H9 (cell line): ENCODE results near the gene IFIT1B. TPM values are rescaled to one million over a fixed set of nuclear protein-coding genes. Genes with fewer than 3 reads are reported as not detected.

Source experiments
- DNase-seq: peaks from one replicate; pipeline ENCODE4 v3.0.0-alpha.2; 2017
- H2AFZ ChIP-seq: one replicate; pipeline ENCODE4 v1.6.1; 2013; ENCODE audit warnings: mild to moderate bottlenecking, low read length, control low read depth, moderate library complexity
- H2AK5ac ChIP-seq: 2 replicates; pipeline ENCODE4 v1.6.1; 2013; ENCODE audit warnings: low read length, control low read depth, mixed read lengths; ENCODE audit not compliant: insufficient read length
- H2BK120ac ChIP-seq: one replicate; pipeline ENCODE4 v1.6.1; 2013; ENCODE audit warnings: low read depth, mild to moderate bottlenecking, low read length, control low read depth, inconsistent platforms; ENCODE audit not compliant: poor library complexity, severe bottlenecking
- H2BK12ac ChIP-seq: 2 replicates; pipeline ENCODE4 v1.6.1; 2013; ENCODE audit warnings: low read length, control low read depth, mixed read lengths, low read depth; ENCODE audit not compliant: insufficient read length
- H2BK15ac ChIP-seq: 2 replicates; pipeline ENCODE4 v1.6.1; 2013; ENCODE audit warnings: low read depth, low read length, control low read depth
- H2BK20ac ChIP-seq: one replicate; pipeline ENCODE4 v1.6.1; 2013; ENCODE audit warnings: low read depth, mild to moderate bottlenecking, low read length, control low read depth, inconsistent platforms; ENCODE audit not compliant: poor library complexity, severe bottlenecking
- H2BK5ac ChIP-seq: 2 replicates; pipeline ENCODE4 v1.6.1; 2013; ENCODE audit warnings: low read length, control low read depth, mixed read lengths; ENCODE audit not compliant: insufficient read length
- H3K14ac ChIP-seq: 2 replicates; pipeline ENCODE4 v1.6.1; 2013; ENCODE audit warnings: low read length, control low read depth; ENCODE audit not compliant: insufficient read depth
- H3K18ac ChIP-seq: 2 replicates; pipeline ENCODE4 v1.6.1; 2013; ENCODE audit warnings: low read depth, mild to moderate bottlenecking, mixed read lengths, low read length, control low read depth; ENCODE audit not compliant: insufficient read length
- H3K23ac ChIP-seq: 2 replicates; pipeline ENCODE4 v1.6.1; 2013; ENCODE audit warnings: low read length, control low read depth, mixed read lengths, low read depth; ENCODE audit not compliant: insufficient read length
- H3K23me2 ChIP-seq: 2 replicates; pipeline ENCODE4 v1.6.1; 2013; ENCODE audit warnings: low read depth, mild to moderate bottlenecking, mixed read lengths, low read length, control low read depth; ENCODE audit not compliant: insufficient read length, poor library complexity, severe bottlenecking
- H3K27ac ChIP-seq: 2 replicates; pipeline ENCODE4 v1.5.1; 2013; ENCODE audit warnings: low read length, control low read depth, mixed read lengths, low read depth; ENCODE audit not compliant: insufficient read length
- H3K27me3 ChIP-seq: 2 replicates; pipeline ENCODE4 v1.6.1; 2013; ENCODE audit warnings: low read length, control low read depth, inconsistent platforms; ENCODE audit not compliant: insufficient read depth
- H3K4ac ChIP-seq: 2 replicates; pipeline ENCODE4 v1.6.1; 2013; ENCODE audit warnings: low read depth, mild to moderate bottlenecking, control low read depth, inconsistent platforms, low read length, moderate library complexity
- H3K4me1 ChIP-seq: 2 replicates; pipeline ENCODE4 v1.6.1; 2013; ENCODE audit warnings: low read length, control low read depth, inconsistent platforms; ENCODE audit not compliant: insufficient read depth
- H3K4me2 ChIP-seq: 2 replicates; pipeline ENCODE4 v1.6.1; 2013; ENCODE audit warnings: low read length, control low read depth, mixed read lengths; ENCODE audit not compliant: insufficient read length, insufficient read depth
- H3K56ac ChIP-seq: 2 replicates; pipeline ENCODE4 v1.6.1; 2013; ENCODE audit warnings: low read depth, mild to moderate bottlenecking, mixed read lengths, low read length, control low read depth; ENCODE audit not compliant: insufficient read length
- H3K79me1 ChIP-seq: 2 replicates; pipeline ENCODE4 v1.6.1; 2013; ENCODE audit warnings: low read depth, mild to moderate bottlenecking, moderate library complexity, low read length, control low read depth, inconsistent platforms; ENCODE audit not compliant: insufficient read depth, poor library complexity, severe bottlenecking
- H3K79me2 ChIP-seq: 2 replicates; pipeline ENCODE4 v1.6.1; 2013; ENCODE audit warnings: low read length, control low read depth, inconsistent platforms; ENCODE audit not compliant: insufficient read depth
- H3K9ac ChIP-seq: 2 replicates; pipeline ENCODE4 v1.6.1; 2013; ENCODE audit warnings: low read length, control low read depth, mixed read lengths; ENCODE audit not compliant: insufficient read length; ENCODE audit errors: extremely low read depth
- H3K9me3 ChIP-seq: one replicate; pipeline ENCODE4 v1.6.1; 2013; ENCODE audit warnings: low read depth, low read length, inconsistent platforms; ENCODE audit not compliant: control insufficient read depth
- H3T11ph ChIP-seq: one replicate; pipeline ENCODE4 v1.6.1; 2013; ENCODE audit warnings: mild to moderate bottlenecking, low read length, control low read depth, inconsistent platforms
- H4K20me1 ChIP-seq: one replicate; pipeline ENCODE4 v1.6.1; 2013; ENCODE audit not compliant: control insufficient read depth, insufficient read length, insufficient read depth
- H4K5ac ChIP-seq: 2 replicates; pipeline ENCODE4 v1.6.1; 2013; ENCODE audit warnings: low read depth, mild to moderate bottlenecking, mixed read lengths, low read length, control low read depth; ENCODE audit not compliant: insufficient read length
- H4K8ac ChIP-seq: replicated peaks from 2 replicates; pipeline ENCODE4 v1.6.1; 2013; ENCODE audit warnings: low read length, control low read depth, mixed read lengths, low read depth; ENCODE audit not compliant: insufficient read length
- H4K91ac ChIP-seq: 2 replicates; pipeline ENCODE4 v1.6.1; 2013; ENCODE audit warnings: low read depth, mild to moderate bottlenecking, moderate library complexity, mixed read lengths, low read length, control low read depth; ENCODE audit not compliant: insufficient read length
- H3K27ac Mint-ChIP-seq, 3 experiments: 2 replicates in 2 of 3; 3 replicates in 1 of 3; pipeline ENCODE4 v1.8.0; 2020 to 2021; ENCODE audit warnings: mixed read lengths in 3 of 3, mild to moderate bottlenecking in 1 of 3, moderate library complexity in 1 of 3
- H3K27me3 Mint-ChIP-seq: 2 replicates; pipeline ENCODE4 v1.8.0; 2021; ENCODE audit warnings: low read depth, mild to moderate bottlenecking, moderate library complexity, mixed read lengths
- H3K36me3 Mint-ChIP-seq, 3 experiments: 2 replicates in 2 of 3; 3 replicates in 1 of 3; pipeline ENCODE4 v1.8.0; 2020 to 2021; ENCODE audit warnings: low read depth in 3 of 3, mixed read lengths in 3 of 3; ENCODE audit not compliant: insufficient read depth in 1 of 3
- H3K4me1 Mint-ChIP-seq, 2 experiments: 2 replicates each; pipeline ENCODE4 v1.8.0; 2020; ENCODE audit warnings: mixed read lengths in 2 of 2
- H3K4me3 Mint-ChIP-seq, 2 experiments: 2 replicates in 1 of 2; 3 replicates in 1 of 2; pipeline ENCODE4 v1.8.0; 2020 to 2021; ENCODE audit warnings: mild to moderate bottlenecking in 2 of 2, mixed read lengths in 2 of 2, moderate library complexity in 1 of 2
- H3K9me3 Mint-ChIP-seq, 2 experiments: 2 replicates in 1 of 2; 3 replicates in 1 of 2; pipeline ENCODE4 v1.8.0; 2020; ENCODE audit warnings: mild to moderate bottlenecking in 2 of 2, mixed read lengths in 2 of 2, moderate library complexity in 1 of 2
- WGBS: extraction: QIAGEN DNeasy Blood & Tissue Kit; methylation state at CpG from one replicate; pipeline ENCODE4 v1.1.7; 2013; ENCODE audit warnings: missing lambda C conversion rate, low lambda C conversion rate, mixed read lengths; ENCODE audit not compliant: insufficient read length; ENCODE audit errors: extremely low coverage; 5-methylcytosine and 5-hydroxymethylcytosine counted together
- total RNA-seq: library from RNA; stranded (reverse); gene quantifications from 2 replicates; pipeline ENCODE4 v1.2.1, GENCODE V29; 2021
- TF ChIP-seq, protein P1 (sequence below): fragments of 200-600 bp; sonication (generic); conservative IDR thresholded peaks from 3 replicates; pipeline ENCODE4 v1.8.0; 2021; ENCODE audit warnings: antibody characterized with exemption, mild to moderate bottlenecking

IFIT1B gene
- total RNA-seq, 1 experiment from 2014 or later = not detected

DNA sequence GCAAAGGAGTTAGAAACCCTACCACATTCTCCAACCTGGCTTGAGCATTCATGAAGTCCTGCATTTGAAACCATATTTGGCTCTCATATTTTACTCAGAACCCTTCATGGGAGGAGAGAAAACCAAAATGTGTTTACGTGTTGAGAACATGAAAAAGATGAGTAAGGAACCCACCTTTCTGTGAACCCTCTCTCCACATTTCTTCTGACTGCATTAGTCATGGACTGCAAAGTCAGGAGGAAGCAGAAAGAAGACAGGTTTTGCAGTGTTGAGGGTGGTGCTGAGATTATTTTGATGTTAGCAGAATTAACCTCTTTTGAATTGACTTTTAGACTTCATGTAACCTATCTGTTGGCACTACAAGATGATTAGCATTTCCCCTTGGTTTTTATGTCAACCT is 4.9 kb downstream of the IFIT1B start:
- Histone ChIP-seq H3K56ac (no peak overlapping the region), H2BK15ac (no peak overlapping the region), H3K4me1 (no peaks in the 10 kb centered on the region; the same call in 1 of the 2 replicates), H3K9ac (no peak overlapping the region), H2BK120ac (no peak overlapping the region), H4K20me1 (no peaks in the 10 kb centered on the region), H2AK5ac (no peak overlapping the region), H3K79me2 (no peaks in the 10 kb centered on the region), H2BK5ac (no peak overlapping the region), H2AFZ (no peak overlapping the region), H4K8ac (no peak overlapping the region), H2BK20ac (no peak overlapping the region), H3K27ac (no peak overlapping the region), H3K4ac (no peak overlapping the region), H3K9me3 (no peaks in the 10 kb centered on the region), H4K91ac (no peak overlapping the region), H3T11ph (no peak overlapping the region), H4K5ac (no peak overlapping the region), H3K27me3 (no peaks in the 10 kb centered on the region), H3K14ac (no peak overlapping the region), H3K79me1 (no peaks in the 10 kb centered on the region), H3K18ac (no peak overlapping the region), H3K23me2 (no peaks in the 10 kb centered on the region), H3K4me2 (no peak overlapping the region), H3K23ac (no peak overlapping the region), H2BK12ac (no peak overlapping the region)
- no peaks in the 10 kb centered on the region for H3K9me3 Mint-ChIP-seq
- TF ChIP-seq, protein P1, sequence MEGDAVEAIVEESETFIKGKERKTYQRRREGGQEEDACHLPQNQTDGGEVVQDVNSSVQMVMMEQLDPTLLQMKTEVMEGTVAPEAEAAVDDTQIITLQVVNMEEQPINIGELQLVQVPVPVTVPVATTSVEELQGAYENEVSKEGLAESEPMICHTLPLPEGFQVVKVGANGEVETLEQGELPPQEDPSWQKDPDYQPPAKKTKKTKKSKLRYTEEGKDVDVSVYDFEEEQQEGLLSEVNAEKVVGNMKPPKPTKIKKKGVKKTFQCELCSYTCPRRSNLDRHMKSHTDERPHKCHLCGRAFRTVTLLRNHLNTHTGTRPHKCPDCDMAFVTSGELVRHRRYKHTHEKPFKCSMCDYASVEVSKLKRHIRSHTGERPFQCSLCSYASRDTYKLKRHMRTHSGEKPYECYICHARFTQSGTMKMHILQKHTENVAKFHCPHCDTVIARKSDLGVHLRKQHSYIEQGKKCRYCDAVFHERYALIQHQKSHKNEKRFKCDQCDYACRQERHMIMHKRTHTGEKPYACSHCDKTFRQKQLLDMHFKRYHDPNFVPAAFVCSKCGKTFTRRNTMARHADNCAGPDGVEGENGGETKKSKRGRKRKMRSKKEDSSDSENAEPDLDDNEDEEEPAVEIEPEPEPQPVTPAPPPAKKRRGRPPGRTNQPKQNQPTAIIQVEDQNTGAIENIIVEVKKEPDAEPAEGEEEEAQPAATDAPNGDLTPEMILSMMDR = no peak
- H3K27ac Mint-ChIP-seq = no peak overlapping the region
- WGBS = no CpG with 5 or more reads among the region's 1 CpG
- no peak for DNase-seq
- no peaks in the 10 kb centered on the region for H3K27me3 Mint-ChIP-seq
- peaks cover 15 to 19% of the 10 kb centered on the region in 2 experiments; a peak in 3 of 4 replicates for H3K4me1 Mint-ChIP-seq
- H3K36me3 Mint-ChIP-seq = no peaks in the 10 kb centered on the region
- no peak overlapping the region for H3K4me3 Mint-ChIP-seq
